GM20000 (cell line): ENCODE measurements around the gene FGF21.
"Not testable (repeated sequence)": the region's sequence is repeated elsewhere in the genome, so short reads cannot be mapped to it uniquely, and the experiment has no call there.

Experiments used
- DNase-seq: peaks from one replicate; pipeline ENCODE4 v3.0.0; 2012; ENCODE audit warnings: low spot score
- TF ChIP-seq, protein P1 (sequence below): IDR thresholded peaks from 2 replicates; pipeline ENCODE4 v1.5.1; 2012; ENCODE audit warnings: mild to moderate bottlenecking, control low read depth; ENCODE audit errors: extremely low read depth, missing control alignments

FGF21 gene

DNA sequence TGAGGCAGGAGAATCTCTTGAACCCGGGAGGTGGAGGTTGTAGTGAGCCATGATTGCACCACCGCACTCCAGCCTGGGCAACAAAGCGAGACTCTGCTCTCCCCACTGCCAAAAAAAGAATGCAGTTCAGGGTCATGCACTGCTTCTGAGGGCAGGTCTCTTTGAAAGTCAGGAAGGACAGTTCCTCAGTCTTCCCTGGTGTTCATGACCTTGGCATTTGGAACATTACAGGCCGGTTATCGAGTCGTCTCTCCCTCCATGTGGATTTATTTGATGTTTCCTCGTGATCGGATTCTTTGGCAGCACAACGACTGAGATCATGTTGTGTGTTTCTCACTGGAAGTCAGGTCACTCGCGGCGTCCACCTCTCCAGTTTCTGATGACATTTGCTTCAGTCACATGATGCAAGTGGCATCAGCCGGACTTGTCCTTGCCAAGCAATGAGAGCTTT, 17.2 kb downstream of the FGF21 start:
- TF ChIP-seq, protein P1, sequence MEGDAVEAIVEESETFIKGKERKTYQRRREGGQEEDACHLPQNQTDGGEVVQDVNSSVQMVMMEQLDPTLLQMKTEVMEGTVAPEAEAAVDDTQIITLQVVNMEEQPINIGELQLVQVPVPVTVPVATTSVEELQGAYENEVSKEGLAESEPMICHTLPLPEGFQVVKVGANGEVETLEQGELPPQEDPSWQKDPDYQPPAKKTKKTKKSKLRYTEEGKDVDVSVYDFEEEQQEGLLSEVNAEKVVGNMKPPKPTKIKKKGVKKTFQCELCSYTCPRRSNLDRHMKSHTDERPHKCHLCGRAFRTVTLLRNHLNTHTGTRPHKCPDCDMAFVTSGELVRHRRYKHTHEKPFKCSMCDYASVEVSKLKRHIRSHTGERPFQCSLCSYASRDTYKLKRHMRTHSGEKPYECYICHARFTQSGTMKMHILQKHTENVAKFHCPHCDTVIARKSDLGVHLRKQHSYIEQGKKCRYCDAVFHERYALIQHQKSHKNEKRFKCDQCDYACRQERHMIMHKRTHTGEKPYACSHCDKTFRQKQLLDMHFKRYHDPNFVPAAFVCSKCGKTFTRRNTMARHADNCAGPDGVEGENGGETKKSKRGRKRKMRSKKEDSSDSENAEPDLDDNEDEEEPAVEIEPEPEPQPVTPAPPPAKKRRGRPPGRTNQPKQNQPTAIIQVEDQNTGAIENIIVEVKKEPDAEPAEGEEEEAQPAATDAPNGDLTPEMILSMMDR, result no peak
- no peak for DNase-seq

DNA sequence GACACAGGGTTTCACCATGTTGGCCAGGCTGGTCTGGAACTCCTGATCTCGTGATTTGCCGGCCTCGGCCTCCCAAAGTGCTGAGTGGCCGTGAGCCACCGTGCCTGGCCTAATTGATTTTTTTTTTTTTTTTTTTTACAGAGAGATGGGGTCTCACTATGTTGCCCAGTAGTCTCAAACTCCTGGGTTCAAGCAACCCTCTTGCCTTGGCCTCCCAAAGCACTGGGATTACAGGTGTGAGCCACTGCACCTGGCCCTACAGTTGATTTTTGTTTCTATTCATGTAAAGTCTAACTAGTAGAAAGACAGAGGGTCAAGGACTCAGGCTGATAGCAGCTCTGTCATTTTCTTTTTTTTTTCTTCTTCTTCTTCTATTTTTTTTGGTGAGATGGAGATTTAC, 21.8 kb downstream of the FGF21 start:
- TF ChIP-seq, protein P1, result no peak
- no peak for DNase-seq

DNA sequence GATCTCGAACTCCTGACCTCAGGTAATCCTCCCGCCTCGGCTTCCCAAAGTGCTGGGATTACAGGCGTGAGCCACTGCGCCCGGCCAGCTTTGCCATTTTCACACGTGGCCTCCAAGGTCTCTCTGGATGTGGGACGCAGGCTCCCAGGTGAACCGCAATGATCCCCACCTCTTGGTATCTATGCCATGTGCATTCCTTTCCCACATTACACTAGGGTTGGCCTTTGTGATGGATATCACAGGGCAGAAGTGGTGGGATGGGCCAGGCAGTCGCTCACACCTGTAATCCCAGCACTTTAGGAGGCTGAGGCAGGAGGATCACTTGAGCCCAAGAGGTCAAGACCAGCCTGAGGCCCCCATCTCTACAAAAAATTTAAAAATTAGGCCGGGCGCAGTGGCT, 22.4 kb downstream of the FGF21 start:
- TF ChIP-seq, protein P1, result no peak
- no peak for DNase-seq

DNA sequence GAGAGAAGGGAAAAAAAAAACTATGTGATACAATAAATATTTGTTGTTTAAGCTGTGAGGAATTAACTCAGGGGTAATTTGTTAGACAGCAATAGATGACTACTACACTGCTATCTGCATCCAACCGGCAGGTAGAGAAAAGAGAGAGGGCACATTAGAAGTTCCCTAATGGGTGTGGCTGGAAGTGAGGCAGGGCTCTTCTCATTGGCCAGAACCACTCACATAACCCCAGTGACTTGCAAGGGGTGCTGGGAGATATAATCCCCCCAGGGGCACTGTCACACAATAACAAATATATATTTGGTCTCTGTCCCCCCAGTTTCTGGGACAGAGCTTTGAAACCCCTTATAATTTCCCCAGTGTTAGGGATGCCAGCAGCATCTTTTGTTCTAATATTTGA, 24.3 kb downstream of the FGF21 start:
- TF ChIP-seq, protein P1, result no peak
- no peak for DNase-seq

DNA sequence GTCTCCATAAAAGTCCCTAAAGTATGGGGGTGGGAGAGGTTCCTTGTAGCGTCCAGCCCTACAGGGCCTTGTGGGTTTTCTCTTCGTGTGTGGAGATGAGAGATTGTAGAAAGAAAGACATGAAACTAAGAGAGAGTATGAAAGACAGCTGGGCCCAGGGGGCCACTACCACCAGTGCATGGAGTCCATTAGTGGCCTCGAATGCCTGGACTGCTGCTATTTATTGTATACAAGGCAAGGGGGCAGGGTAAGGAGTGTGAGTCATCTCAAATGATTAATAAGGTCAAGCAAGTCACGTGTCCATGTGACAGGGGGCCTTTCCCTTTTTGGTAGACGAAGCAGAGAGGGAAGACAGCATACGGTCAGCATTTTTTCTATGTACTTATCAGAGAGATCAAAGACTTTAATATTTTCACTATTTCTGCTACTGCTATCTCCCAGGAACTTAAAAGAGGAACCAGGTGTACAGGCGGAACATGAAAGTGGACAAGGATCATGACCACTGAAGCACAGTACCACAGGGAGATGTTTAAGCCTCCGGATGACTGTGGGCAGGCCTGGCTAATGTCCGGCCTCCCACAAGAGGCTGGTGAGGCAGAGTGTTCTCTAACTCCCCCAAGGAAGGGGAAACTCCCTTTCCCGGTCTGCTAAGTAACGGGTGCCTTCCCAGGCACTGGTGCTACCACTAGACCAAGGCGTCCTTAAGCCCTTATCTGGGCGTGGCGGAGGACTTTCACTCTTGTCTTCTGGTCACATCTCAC, 25.5 kb downstream of the FGF21 start:
- TF ChIP-seq, protein P1, result no peak

DNA sequence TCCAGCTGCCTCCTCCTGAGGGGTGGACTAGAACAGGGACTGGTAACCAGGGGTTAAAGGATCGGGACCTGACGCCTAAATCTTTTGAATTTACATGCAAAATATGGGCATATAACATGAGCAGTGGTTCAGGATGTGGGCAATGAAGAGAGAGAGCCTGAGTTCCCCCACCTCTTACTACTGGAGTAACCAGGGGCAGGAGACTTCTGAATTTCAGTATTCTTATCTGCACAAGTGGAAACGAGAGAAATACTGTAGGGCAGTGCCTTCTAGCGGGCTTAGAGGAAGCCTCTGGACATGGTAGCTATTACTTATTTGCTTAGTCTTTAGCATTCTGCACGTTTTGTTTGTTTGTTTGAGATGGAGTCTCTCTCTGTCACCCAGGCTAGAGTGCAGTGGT, 29.2 kb downstream of the FGF21 start:
- TF ChIP-seq, protein P1, result no peak
- DNase-seq, result no peak

More for the DNA sequence above, 25.5 kb downstream of the FGF21 start:
- no peak for DNase-seq

DNA sequence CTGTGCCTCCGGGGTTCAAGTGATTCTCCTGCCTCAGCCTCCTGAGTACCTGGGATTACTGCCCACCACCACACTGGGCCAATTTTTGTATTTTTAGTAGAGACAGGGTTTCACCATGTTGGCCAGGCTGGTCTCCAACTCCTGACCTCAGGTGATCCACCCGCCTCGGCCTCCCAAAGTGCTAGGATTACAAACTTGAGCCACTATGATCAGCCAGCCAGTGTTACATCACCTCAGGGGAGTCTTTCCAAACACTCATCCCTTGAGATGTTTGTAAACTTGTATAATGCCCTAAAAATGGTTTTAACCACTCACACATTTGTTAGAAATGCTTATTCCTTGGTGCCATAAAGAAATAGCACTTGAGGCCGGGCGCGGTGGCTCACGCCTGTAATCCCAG, 31.1 kb downstream of the FGF21 start:
- not testable (repeated sequence) for DNase-seq

DNA sequence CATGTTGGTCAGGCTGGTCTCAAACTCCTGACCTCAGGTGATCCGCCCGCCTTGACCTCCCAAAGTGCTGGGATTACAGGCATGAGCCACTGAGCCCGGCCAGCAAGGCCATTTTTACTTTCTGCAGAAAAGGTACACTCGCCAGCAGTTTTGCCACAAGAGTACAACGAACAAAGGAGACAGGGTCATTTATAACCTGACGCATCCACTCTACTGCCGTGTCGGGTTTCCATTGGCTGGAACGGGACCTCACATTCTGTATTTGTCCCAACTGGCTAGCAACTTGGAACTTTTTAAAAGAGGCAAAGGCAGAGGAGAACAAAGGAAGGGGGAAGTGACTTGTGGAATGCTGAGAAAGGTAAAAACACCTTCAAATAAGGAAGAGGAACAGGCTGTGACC, 32.0 kb downstream of the FGF21 start:
- not testable (repeated sequence) for DNase-seq
